ENCODE results near the gene FOXP1. TPM values are rescaled to one million over a fixed set of nuclear protein-coding genes. Genes with fewer than 3 reads are reported as not detected.

The FOXP1 gene
- total RNA-seq, 1 donor from 2014 or later: 27.3 TPM

DNA sequence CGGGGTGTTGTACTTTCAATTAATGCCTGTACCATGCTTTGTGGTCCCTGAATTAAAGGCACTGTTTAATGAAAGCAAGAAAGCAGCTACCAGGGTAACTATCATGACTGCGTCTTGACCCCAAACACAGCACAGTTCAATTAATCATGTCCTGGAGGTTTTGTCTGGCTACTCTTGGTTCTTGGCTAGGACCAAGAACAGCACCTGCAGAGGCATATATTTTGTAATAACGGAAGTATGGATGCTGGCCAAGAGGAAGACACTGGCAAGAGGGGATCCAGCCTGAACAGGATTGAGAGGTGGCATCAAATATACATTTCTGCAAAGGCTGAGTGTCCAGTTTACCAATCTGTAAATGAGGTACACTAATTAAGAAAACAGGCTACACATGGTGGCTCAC, 119.9 kb downstream of the FOXP1 start:
- H4K20me1 ChIP-seq (ENCODE audit: low read depth): no peaks in the 10 kb centered on the region
- H3K4me2 ChIP-seq: no peak overlapping the region
- peaks cover 13% of the 10 kb centered on the region for H3K36me3 Mint-ChIP-seq
- peaks cover 16% of the 10 kb centered on the region for H3K4me1 ChIP-seq
- no peaks in the 10 kb centered on the region for H3K79me2 ChIP-seq (ENCODE audit: low read depth)
- peaks cover 7% of the 10 kb centered on the region for H3K4me1 Mint-ChIP-seq
- H2AFZ ChIP-seq (replicated peaks): no peak overlapping the region
- no peaks in the 10 kb centered on the region for H3K27me3 ChIP-seq
- no peak overlapping the region for H3K4me3 Mint-ChIP-seq
- no peak overlapping the region for H3K9ac ChIP-seq
- DNase-seq (ENCODE audit: low spot score): no peak
- H3K9me3 ChIP-seq (ENCODE audit: low read depth): no peaks in the 10 kb centered on the region
- H3K27ac Mint-ChIP-seq: no peak overlapping the region
- no peak overlapping the region for H3K4me3 ChIP-seq
- TF ChIP-seq EZH2phosphoT487 (IDR thresholded peaks at IDR 0.05) (no peak), EZH2 (IDR thresholded peaks at IDR 0.05) (no peak)
- TF ChIP-seq, protein P1, sequence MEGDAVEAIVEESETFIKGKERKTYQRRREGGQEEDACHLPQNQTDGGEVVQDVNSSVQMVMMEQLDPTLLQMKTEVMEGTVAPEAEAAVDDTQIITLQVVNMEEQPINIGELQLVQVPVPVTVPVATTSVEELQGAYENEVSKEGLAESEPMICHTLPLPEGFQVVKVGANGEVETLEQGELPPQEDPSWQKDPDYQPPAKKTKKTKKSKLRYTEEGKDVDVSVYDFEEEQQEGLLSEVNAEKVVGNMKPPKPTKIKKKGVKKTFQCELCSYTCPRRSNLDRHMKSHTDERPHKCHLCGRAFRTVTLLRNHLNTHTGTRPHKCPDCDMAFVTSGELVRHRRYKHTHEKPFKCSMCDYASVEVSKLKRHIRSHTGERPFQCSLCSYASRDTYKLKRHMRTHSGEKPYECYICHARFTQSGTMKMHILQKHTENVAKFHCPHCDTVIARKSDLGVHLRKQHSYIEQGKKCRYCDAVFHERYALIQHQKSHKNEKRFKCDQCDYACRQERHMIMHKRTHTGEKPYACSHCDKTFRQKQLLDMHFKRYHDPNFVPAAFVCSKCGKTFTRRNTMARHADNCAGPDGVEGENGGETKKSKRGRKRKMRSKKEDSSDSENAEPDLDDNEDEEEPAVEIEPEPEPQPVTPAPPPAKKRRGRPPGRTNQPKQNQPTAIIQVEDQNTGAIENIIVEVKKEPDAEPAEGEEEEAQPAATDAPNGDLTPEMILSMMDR (IDR thresholded peaks at IDR 0.05): no peak
- no peaks in the 10 kb centered on the region for H3K27me3 Mint-ChIP-seq (ENCODE audit: insufficient read depth, low read depth)
- no peak overlapping the region for H3K27ac ChIP-seq
- peaks cover 2% of the 10 kb centered on the region for H3K9me3 Mint-ChIP-seq
- H3F3A ChIP-seq (ENCODE audit: low read depth): no peaks in the 10 kb centered on the region
- H3K36me3 ChIP-seq: no peaks in the 10 kb centered on the region

DNA sequence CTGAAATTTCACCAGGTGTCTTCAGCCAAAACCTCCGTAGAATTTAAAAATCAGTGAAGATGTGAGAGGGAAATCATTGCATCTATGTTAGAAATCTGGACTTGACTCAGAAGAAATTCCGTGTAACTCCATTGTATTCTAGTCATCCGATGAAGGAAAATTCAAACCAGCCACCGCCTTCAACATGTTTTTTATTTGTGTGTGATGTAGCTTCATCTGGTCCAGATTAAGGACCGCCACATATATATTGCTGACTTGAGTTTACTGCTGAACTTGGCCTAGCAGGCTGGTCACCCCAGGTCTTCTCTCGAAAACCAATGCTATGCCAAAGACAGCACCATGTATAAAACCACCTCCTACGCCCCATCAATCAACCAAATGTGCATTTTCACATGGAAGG, 120.9 kb downstream of the FOXP1 start:
- Mint-ChIP-seq H3K4me3 (no peak overlapping the region), H3K27ac (no peak overlapping the region), H3K27me3 (ENCODE audit: insufficient read depth, low read depth) (no peaks in the 10 kb centered on the region), H3K9me3 (peaks cover 2% of the 10 kb centered on the region), H3K36me3 (peaks cover 10% of the 10 kb centered on the region), H3K4me1 (peaks cover 7% of the 10 kb centered on the region)
- Histone ChIP-seq H3K27me3 (no peaks in the 10 kb centered on the region), H3K4me3 (no peak overlapping the region), H4K20me1 (ENCODE audit: low read depth) (peaks cover 7% of the 10 kb centered on the region), H3K4me1 (peaks cover 12% of the 10 kb centered on the region), H2AFZ (replicated peaks) (no peak overlapping the region), H3K79me2 (ENCODE audit: low read depth) (no peaks in the 10 kb centered on the region), H3K9me3 (ENCODE audit: low read depth) (no peaks in the 10 kb centered on the region), H3K9ac (no peak overlapping the region), H3K36me3 (no peaks in the 10 kb centered on the region), H3F3A (ENCODE audit: low read depth) (no peaks in the 10 kb centered on the region), H3K27ac (no peak overlapping the region), H3K4me2 (no peak overlapping the region)
- TF ChIP-seq, protein P1 (IDR thresholded peaks at IDR 0.05): no peak
- TF ChIP-seq EZH2 (IDR thresholded peaks at IDR 0.05) (no peak), EZH2phosphoT487 (IDR thresholded peaks at IDR 0.05) (no peak)
- no peak for DNase-seq (ENCODE audit: low spot score)

DNA sequence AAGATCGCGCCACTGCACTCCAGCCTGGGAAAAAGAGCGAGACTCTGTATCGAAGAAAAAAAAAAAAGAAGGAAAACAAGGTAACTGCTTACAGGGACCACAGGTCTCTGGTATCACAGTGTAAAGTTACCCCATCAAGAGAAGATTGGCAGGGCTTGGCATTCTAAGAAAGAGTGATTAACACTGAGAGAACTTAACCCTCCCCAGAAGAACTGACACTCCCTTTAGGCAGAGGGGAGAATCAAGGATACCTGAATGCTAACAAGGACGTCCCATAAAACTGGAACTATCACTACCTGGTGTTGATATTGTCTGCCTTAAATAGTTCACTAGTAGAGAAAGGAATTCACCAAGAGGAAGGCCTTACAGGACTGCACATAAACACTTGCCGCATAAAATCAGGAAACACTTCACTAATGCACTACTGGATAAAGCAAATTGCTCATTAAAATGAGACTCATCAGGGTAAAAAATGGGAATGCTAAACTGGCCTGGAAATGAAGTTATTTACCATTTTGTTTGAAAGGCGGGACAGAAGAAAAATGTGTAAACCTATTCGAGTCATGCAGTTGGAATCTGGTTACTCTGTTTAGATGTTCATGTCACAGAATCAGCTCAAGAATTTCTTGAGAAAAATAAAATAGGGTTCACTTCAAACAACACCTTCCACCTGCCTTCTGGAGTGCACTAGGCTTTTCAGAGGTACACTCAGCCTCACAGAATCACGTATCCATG, 121.6 kb downstream of the FOXP1 start:
- no peaks in the 10 kb centered on the region for H3K27me3 Mint-ChIP-seq (ENCODE audit: insufficient read depth, low read depth)

More for the DNA sequence above, 121.6 kb downstream of the FOXP1 start:
- Histone ChIP-seq H3K4me1 (peaks cover 5% of the 10 kb centered on the region), H3K9ac (no peak overlapping the region), H3K79me2 (ENCODE audit: low read depth) (no peaks in the 10 kb centered on the region), H4K20me1 (ENCODE audit: low read depth) (peaks cover 7% of the 10 kb centered on the region), H3K4me3 (no peak overlapping the region), H3K4me2 (no peak overlapping the region), H3K27ac (no peak overlapping the region), H3K9me3 (ENCODE audit: low read depth) (no peaks in the 10 kb centered on the region), H2AFZ (replicated peaks) (no peak overlapping the region), H3K36me3 (no peaks in the 10 kb centered on the region), H3K27me3 (no peaks in the 10 kb centered on the region), H3F3A (ENCODE audit: low read depth) (no peaks in the 10 kb centered on the region)
- peaks cover 2% of the 10 kb centered on the region for H3K9me3 Mint-ChIP-seq
- no peak overlapping the region for H3K4me3 Mint-ChIP-seq
- H3K36me3 Mint-ChIP-seq: peaks cover 10% of the 10 kb centered on the region
- TF ChIP-seq, protein P1 (IDR thresholded peaks at IDR 0.05): no peak
- TF ChIP-seq EZH2phosphoT487 (IDR thresholded peaks at IDR 0.05) (no peak), EZH2 (IDR thresholded peaks at IDR 0.05) (no peak)
- DNase-seq (ENCODE audit: low spot score): no peak
- peaks cover 7% of the 10 kb centered on the region for H3K4me1 Mint-ChIP-seq
- H3K27ac Mint-ChIP-seq: no peak overlapping the region

Data from neural progenitor cell (in vitro differentiated cells).